HG02759 (cell line): ENCODE results near the gene BCAS4.
A peak's percentile ranks its signal among the peaks of the same experiment; 100 is the strongest.

Source experiments
- ATAC-seq: cut with Tn5 transposase; IDR thresholded peaks from one replicate; pipeline ENCODE4 v1.9.1; 2021; ENCODE audit warnings: mild to moderate bottlenecking, moderate library complexity; ENCODE audit not compliant: unreplicated experiment

BCAS4 gene

DNA sequence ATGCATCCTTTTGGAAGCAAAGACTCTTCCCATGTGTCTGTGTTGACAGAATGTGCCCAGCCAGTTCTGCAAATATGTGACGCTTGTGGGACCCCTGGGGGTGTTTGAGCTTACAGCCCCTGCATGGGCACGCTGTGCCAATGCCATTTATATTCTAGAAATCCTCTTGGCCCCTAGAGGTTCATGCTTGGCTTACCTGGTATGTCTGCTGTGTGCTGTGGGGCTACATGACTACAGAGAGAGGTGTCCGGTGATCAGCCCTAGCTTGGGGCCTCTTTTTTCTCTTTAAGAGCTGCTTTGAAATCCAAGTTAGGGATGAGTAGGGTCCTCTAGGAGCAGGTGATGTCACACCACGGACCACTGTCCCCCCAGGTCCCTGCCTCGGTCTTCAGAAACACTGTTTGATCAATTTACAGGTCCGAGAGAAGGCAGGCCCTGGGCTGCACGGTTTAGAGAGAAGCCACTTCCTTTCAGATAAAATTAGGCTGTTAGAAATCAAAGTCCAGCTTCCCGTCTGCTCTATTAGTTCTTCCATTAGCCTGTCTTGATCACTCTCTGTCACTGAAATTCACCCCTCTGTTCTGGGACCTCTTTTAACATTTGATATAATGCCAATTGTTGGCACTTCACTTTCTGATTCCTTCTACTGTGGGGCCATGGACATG, 26.5 kb downstream of the BCAS4 start:
- no peak for ATAC-seq

DNA sequence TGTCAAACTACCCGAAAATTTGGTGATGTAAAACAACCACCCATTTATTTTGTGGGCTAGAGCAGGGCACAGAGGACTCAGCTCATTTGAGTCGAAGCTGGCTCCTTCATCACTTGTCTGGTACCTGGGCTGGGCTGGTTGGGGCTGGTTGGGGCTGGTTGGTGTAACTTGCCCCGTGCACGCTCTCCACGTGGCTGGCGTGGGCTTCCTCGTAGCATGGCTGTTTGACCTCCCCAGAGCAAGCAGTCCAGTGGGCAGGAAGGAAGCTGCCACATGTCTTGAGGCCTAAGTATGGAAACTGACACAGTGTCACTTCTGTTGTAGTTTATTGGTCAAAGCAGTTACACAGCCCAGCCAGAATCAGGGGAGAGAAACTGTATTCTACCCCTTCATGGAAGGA, 27.1 kb downstream of the BCAS4 start:
- ATAC-seq: no peak

GRCh38 chr20:50823319-50823718, 28.5 kb downstream of the BCAS4 start:
- no peak for ATAC-seq

GRCh38 chr20:50824137-50824536, 29.3 kb downstream of the BCAS4 start:
- ATAC-seq: no peak

- ATAC-seq: no peak
Observed at GRCh38 chr20:50826121-50826520, 31.3 kb downstream of the BCAS4 start.

- ATAC-seq: no peak
Observed at GRCh38 chr20:50828363-50829136, 33.7 kb downstream of the BCAS4 start.

DNA sequence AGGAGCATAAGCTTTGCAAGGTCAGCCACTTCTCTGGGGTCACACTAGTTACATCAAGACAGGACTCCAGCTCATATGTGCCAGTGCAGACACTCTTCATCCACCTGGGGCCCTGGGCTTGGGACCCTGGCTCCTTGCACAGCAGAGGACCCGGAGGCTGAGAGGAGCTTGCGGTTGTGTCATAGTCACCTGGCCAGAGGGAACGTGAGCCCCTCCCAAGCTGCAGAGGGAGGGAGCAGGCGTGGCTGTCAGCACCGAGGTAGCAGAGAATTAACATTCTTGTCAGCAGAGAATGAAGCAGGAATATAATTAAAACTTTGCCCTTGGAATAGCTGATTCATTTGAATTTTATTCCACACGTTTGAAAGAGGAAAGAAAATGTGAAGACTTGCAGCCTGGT, 36.8 kb downstream of the BCAS4 start:
- ATAC-seq: no peak

- ATAC-seq: no peak
Observed at GRCh38 chr20:50834599-50835005, 39.7 kb downstream of the BCAS4 start.

DNA sequence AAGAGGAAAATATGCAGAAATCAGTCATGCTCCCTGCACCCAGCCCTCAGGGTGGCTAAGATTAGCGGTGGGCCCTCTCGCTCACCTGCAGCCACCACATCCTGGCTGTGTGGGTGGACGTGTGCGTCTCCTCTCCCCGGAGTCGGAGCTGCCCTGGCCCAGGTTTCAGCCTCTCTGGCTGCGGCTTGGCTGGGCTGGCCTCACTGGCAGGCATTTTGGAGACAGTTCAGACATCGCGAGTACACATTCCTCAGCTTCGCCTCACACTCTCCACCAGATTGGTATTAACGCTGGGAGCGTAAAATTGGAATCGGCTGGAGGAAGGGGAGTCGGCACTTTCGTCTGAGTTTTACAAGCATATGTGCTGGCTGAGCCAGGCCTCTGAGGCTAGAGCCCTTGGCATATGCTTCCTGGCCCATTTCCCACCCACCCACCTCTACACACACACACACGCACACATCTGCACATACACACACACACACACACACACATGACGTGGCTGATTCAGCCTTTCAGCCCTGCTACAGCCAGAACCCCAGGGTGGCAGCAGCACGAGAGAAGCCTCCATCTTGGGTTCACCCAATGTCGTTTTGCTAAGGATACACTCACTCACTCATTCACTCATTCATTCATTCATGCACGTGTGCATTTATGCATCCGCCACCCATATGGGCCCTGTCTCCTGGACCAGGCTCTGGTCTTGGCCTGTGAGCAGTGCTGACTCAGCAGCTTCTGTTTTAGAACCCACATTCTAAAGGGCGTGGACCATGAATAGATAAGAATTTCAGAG, 42.9 kb downstream of the BCAS4 start:
- peak; percentile 94 for ATAC-seq

DNA sequence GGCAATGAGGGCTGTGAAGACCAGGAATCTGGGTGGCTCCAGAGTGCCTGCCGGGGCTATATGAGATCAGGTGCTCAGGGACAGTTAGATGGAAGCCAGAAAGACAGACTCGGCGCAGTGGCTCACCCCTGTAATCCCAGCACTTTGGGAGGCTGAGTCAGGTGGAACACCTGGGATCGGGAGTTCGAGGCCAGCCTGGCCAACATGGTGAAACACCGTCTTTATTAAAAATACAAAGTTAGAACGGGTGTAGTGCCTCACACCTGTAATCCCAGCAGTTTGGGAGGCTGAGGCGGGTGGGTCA, 43.4 kb downstream of the BCAS4 start:
- no peak for ATAC-seq

GRCh38 chr20:50838707-50839385, 44.0 kb downstream of the BCAS4 start:
- no peak for ATAC-seq

DNA sequence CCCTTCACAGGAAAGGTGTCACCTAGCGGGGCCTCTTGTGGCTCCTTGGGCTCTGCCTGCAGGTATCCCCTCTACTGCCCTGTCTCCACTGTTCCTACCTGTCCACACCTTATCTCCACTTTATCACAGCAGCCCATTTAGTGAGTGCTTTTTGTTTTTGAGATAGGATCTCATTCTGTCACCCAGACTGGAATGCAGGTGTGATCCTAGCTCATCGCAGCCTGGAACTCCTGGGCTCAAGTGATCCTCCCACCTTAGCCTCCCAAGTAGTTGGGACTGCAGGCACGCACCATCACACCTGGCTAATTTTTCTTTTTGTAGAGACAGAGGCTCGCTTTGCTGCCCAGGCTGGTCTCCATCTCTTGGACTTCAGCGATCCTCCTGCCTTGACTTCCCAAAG, 48.0 kb downstream of the BCAS4 start:
- ATAC-seq: no peak

DNA sequence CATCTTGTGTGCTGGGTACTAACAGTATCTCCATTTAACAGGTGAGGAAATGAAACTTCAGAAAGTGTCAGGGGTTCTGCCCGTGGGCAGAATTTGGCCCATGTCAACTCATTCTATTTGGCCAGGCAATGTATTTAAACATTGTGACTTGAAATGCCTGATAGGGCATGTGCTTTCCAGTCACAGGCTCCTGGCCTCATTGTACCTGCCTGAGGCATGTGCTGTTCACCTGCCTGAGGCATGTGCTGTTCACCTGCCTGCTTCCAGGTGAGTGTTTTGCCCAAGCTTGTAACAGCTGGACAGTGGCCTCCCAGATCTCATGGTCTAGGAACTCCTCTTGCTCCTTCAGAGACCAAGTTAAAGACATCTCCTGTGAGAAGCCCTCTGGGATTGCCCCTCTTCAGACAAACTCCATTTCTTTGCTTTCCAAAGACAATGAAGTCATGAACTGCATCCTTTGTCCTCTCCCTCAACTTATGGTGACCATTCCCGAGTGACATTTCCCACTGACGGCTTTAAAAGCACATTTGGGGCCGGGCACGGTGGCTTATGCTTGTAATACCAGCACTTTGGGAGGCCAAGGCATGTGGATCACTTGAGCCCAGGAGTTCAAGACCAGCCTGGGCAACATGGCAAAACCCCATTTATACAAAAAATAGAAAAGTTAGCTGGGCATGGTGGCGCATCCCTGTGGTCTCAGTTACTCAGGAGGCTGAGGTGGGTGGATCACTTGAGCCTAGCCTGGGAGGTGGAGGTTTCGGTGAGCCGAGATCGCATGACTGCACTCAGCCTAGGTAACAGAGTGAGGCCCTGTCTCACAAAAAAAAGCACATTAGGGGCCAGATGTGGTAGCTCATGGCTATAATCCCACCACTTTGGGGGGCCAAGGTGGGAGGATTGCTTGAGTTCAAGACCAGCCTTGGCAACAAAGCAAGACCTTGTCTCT, 48.7 kb downstream of the BCAS4 start:
- no peak for ATAC-seq

GRCh38 chr20:50844430-50845100, 49.7 kb downstream of the BCAS4 start:
- ATAC-seq: peak; percentile 95

DNA sequence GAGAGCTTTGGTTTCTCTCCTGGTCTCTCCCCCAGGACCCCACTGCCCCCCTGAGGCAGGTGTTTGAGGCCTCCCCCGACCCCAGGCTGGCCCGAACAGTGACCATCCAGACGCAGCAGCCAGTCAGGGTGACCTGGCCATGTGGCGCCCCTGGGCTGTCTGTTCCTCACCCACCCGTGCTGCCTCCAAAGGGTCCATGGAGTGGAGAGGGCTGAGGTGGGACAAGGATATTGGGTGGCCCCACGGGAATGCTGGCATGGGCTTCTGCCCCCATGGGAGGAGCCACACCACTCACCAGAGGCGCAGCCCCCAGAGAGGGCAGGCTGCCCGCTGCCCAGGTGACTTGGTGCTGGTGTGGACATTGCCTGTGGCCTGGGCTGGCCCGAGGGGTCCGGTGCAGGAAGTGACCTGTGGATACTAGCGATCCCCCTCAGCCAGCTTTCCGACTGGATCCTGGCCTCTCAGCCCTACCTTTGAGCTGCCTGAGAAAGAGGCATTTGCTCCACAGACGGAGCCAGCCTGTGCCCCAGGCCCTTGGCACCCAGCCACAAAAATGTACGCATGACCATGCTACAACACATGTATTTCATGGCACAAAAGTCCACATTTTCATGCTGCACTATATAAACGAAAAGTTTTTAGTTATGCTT, 50.8 kb downstream of the BCAS4 start:
- ATAC-seq: no peak

GRCh38 chr20:50848341-50848808, 53.5 kb downstream of the BCAS4 start:
- no peak for ATAC-seq

- ATAC-seq: no peak
Observed at GRCh38 chr20:50848846-50849673, 54.2 kb downstream of the BCAS4 start.

GRCh38 chr20:50850721-50851286, 55.9 kb downstream of the BCAS4 start:
- ATAC-seq: no peak
